ENCODE measurements around the gene LMTK2.

- TF ChIP-seq CTCF (conservative IDR thresholded peaks at IDR 0.05): no peak
- no peak for TF ChIP-seq ZFX (IDR thresholded peaks at IDR 0.05)
These were observed 149.8 kb downstream of the LMTK2 start for GRCh38 chr7:98256431-98256830.

Data from C4-2B (cell line).